Panc1 (cell line): ENCODE measurements around the gene SGPP1.

Experiments used
- POLR2AphosphoS5 ChIP-seq: IDR thresholded peaks from 2 replicates; pipeline ENCODE4 v1.6.1; 2012; ENCODE audit warnings: mild to moderate bottlenecking, low read depth, low read length, moderate library complexity
- SIN3A ChIP-seq: IDR thresholded peaks from 2 replicates; pipeline ENCODE4 v1.6.1; 2012; ENCODE audit warnings: low read depth, mild to moderate bottlenecking, low read length, moderate library complexity, borderline replicate concordance; ENCODE audit not compliant: insufficient read depth
- TF ChIP-seq, protein P1 (sequence below): fragments of 450-650 bp; IDR thresholded peaks from 2 replicates; pipeline ENCODE4 v1.5.1; 2017; ENCODE audit warnings: mild to moderate bottlenecking
- TF ChIP-seq, protein P2 (sequence below), 2 experiments: IDR thresholded peaks; 2 replicates each; pipeline ENCODE4 v1.6.1; 2011 to 2012; ENCODE audit warnings: low read depth in 2 of 2, control low read depth in 1 of 2, low read length in 1 of 2, mild to moderate bottlenecking in 1 of 2, moderate library complexity in 1 of 2; ENCODE audit not compliant: insufficient read depth in 1 of 2

DNA sequence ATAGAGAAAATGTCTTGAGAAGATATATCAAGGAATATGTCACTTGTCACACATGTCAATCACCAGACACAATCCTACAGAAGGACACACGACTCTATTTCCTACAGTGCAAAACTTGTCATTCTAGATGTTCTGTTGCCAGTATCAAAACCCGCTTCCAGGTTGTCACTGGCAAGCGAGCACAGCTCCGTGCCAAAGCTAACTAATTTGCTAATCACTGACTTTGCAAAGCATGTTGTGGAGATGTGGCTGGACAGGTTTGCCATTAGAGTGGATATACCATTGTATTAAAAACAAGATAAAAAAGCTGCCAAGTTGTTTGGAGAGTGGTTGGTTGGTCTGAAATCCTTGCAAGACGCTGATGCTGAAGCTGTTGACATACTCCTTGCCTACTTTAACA is 7.9 kb upstream of the SGPP1 start:
- TF ChIP-seq, protein P1, sequence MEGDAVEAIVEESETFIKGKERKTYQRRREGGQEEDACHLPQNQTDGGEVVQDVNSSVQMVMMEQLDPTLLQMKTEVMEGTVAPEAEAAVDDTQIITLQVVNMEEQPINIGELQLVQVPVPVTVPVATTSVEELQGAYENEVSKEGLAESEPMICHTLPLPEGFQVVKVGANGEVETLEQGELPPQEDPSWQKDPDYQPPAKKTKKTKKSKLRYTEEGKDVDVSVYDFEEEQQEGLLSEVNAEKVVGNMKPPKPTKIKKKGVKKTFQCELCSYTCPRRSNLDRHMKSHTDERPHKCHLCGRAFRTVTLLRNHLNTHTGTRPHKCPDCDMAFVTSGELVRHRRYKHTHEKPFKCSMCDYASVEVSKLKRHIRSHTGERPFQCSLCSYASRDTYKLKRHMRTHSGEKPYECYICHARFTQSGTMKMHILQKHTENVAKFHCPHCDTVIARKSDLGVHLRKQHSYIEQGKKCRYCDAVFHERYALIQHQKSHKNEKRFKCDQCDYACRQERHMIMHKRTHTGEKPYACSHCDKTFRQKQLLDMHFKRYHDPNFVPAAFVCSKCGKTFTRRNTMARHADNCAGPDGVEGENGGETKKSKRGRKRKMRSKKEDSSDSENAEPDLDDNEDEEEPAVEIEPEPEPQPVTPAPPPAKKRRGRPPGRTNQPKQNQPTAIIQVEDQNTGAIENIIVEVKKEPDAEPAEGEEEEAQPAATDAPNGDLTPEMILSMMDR = no peak
- TF ChIP-seq, protein P2, sequence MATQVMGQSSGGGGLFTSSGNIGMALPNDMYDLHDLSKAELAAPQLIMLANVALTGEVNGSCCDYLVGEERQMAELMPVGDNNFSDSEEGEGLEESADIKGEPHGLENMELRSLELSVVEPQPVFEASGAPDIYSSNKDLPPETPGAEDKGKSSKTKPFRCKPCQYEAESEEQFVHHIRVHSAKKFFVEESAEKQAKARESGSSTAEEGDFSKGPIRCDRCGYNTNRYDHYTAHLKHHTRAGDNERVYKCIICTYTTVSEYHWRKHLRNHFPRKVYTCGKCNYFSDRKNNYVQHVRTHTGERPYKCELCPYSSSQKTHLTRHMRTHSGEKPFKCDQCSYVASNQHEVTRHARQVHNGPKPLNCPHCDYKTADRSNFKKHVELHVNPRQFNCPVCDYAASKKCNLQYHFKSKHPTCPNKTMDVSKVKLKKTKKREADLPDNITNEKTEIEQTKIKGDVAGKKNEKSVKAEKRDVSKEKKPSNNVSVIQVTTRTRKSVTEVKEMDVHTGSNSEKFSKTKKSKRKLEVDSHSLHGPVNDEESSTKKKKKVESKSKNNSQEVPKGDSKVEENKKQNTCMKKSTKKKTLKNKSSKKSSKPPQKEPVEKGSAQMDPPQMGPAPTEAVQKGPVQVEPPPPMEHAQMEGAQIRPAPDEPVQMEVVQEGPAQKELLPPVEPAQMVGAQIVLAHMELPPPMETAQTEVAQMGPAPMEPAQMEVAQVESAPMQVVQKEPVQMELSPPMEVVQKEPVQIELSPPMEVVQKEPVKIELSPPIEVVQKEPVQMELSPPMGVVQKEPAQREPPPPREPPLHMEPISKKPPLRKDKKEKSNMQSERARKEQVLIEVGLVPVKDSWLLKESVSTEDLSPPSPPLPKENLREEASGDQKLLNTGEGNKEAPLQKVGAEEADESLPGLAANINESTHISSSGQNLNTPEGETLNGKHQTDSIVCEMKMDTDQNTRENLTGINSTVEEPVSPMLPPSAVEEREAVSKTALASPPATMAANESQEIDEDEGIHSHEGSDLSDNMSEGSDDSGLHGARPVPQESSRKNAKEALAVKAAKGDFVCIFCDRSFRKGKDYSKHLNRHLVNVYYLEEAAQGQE (IDR thresholded peaks at IDR 0.05; ENCODE audit: insufficient read depth in 1 of 2, low read depth in 2 of 2, low read length in 1 of 2) = no peak
- TF ChIP-seq POLR2AphosphoS5 = no peak
- no peak for TF ChIP-seq SIN3A
